ENCODE measurements around the gene PDPR. TPM values are rescaled to one million over a fixed set of nuclear protein-coding genes. Genes with fewer than 3 reads are reported as not detected.
"Not testable (repeated sequence)": the region's sequence is repeated elsewhere in the genome, so short reads cannot be mapped to it uniquely, and the experiment has no call there.

PDPR gene
- 10 to 100 TPM; 21.8 to 23.3 TPM for total RNA-seq

GRCh38 chr16:70113982-70114826, at the start of gene PDPR:
Gene PDPR (plus strand): TSS chr16:70114332. CDS start chr16:70120493, 6,161 bp downstream.
- POLR2A ChIA-PET, CTCF ChIA-PET: not testable (repeated sequence)

- CTCF ChIA-PET, POLR2A ChIA-PET: not testable (repeated sequence)
These were observed 49.2 kb upstream of the PDPR start for GRCh38 chr16:70064841-70065370.

GRCh38 chr16:70065376-70065745, 48.8 kb upstream of the PDPR start:
- POLR2A ChIA-PET, CTCF ChIA-PET: not testable (repeated sequence)

- CTCF ChIA-PET: not testable (repeated sequence)
These were observed 48.1 kb upstream of the PDPR start for GRCh38 chr16:70065746-70066658.

GRCh38 chr16:70066751-70067150, 47.4 kb upstream of the PDPR start:
- POLR2A ChIA-PET, CTCF ChIA-PET: not testable (repeated sequence)

More at GRCh38 chr16:70065746-70066658, 48.1 kb upstream of the PDPR start:
- POLR2A ChIA-PET: not testable (repeated sequence)

GRCh38 chr16:70079081-70079480, 35.1 kb upstream of the PDPR start:
- CTCF ChIA-PET, POLR2A ChIA-PET: not testable (repeated sequence)

GRCh38 chr16:70081219-70081618, 32.9 kb upstream of the PDPR start:
- CTCF ChIA-PET, POLR2A ChIA-PET: not testable (repeated sequence)

GRCh38 chr16:70083931-70084330, 30.2 kb upstream of the PDPR start:
- POLR2A ChIA-PET, CTCF ChIA-PET: not testable (repeated sequence)

GRCh38 chr16:70088160-70088559, 26.0 kb upstream of the PDPR start:
- POLR2A ChIA-PET: not testable (repeated sequence)

GRCh38 chr16:70088877-70089276, 25.3 kb upstream of the PDPR start:
- POLR2A ChIA-PET, CTCF ChIA-PET: not testable (repeated sequence)

More at GRCh38 chr16:70088160-70088559, 26.0 kb upstream of the PDPR start:
- CTCF ChIA-PET: not testable (repeated sequence)

- POLR2A ChIA-PET, CTCF ChIA-PET: not testable (repeated sequence)
These were observed 24.8 kb upstream of the PDPR start for GRCh38 chr16:70089289-70089688.

GRCh38 chr16:70091104-70091503, 23.0 kb upstream of the PDPR start:
- POLR2A ChIA-PET: not testable (repeated sequence)

GRCh38 chr16:70094096-70094495, 20.0 kb upstream of the PDPR start:
- CTCF ChIA-PET, POLR2A ChIA-PET: not testable (repeated sequence)

More at GRCh38 chr16:70091104-70091503, 23.0 kb upstream of the PDPR start:
- CTCF ChIA-PET: not testable (repeated sequence)

- CTCF ChIA-PET: not testable (repeated sequence)
These were observed 4.4 kb upstream of the PDPR start for GRCh38 chr16:70109583-70110279.

GRCh38 chr16:70112162-70112561, 2.0 kb upstream of the PDPR start:
- CTCF ChIA-PET, POLR2A ChIA-PET: not testable (repeated sequence)

More at GRCh38 chr16:70109583-70110279, 4.4 kb upstream of the PDPR start:
- POLR2A ChIA-PET: interaction anchor here (0.7 kb wide), 1 partner anchor 42 kb away, joined by 3 read pairs; no protein-coding TSS in a partner anchor

GRCh38 chr16:70113599-70113981, 542 bp upstream of the PDPR start:
- CTCF ChIA-PET, POLR2A ChIA-PET: not testable (repeated sequence)

- POLR2A ChIA-PET: interaction anchor here (0.7 kb wide), 1 partner anchor 653 kb away, joined by 4 read pairs; no protein-coding TSS in a partner anchor
- CTCF ChIA-PET: not testable (repeated sequence)
These were observed 4.2 kb downstream of the PDPR start for GRCh38 chr16:70118354-70118753.

GRCh38 chr16:70118776-70119175, 4.6 kb downstream of the PDPR start:
- CTCF ChIA-PET: not testable (repeated sequence)

GRCh38 chr16:70120398-70120797, 6.3 kb downstream of the PDPR start:
- CTCF ChIA-PET, POLR2A ChIA-PET: not testable (repeated sequence)

More at GRCh38 chr16:70118776-70119175, 4.6 kb downstream of the PDPR start:
- POLR2A ChIA-PET: not testable (repeated sequence)

- POLR2A ChIA-PET, CTCF ChIA-PET: not testable (repeated sequence)
These were observed 9.7 kb downstream of the PDPR start for GRCh38 chr16:70123822-70124221.
